Pancreas (tissue), 10 donors: Measurements from ENCODE around the gene RER1. TPM values are rescaled to one million over a fixed set of nuclear protein-coding genes. Genes with fewer than 3 reads are reported as not detected.

ENCODE experiments used
- ATAC-seq, 4 donors: fragments of 200-7000 bp; cut with Tn5 transposase; one replicate each; pipeline versions ENCODE4 v1.8.0 to v1.9.1; 2020; ENCODE audit warnings: mild to moderate bottlenecking in 4 of 4, moderate library complexity in 4 of 4
- DNase-seq, 6 donors: peaks; one replicate each; pipeline ENCODE4 v3.0.0-alpha.2; 2020
- FAIRE-seq: peaks from 2 replicates; lab custom pipeline; 2012; peaks lifted over from hg19 to GRCh38; lab: Jason Lieb, UNC
- H3K27ac ChIP-seq, 4 donors: fragments of 200-600 bp; sonication (generic); 1 replicate in 3 of 4; 2 replicates in 1 of 4; pipeline versions ENCODE4 v1.5.0 to v1.8.0; 2020
- H3K27me3 ChIP-seq, 4 donors: fragments of 200-600 bp; one replicate each; pipeline ENCODE4 v1.8.0; 2021
- H3K36me3 ChIP-seq, 3 donors: fragments of 200-600 bp; sonication (generic) in 1 of 3; one replicate each; pipeline versions ENCODE4 v1.5.0 to v1.8.0; 2020 to 2021
- H3K4me1 ChIP-seq, 3 donors: fragments of 200-600 bp; one replicate each; pipeline ENCODE4 v1.8.0; 2021
- H3K4me3 ChIP-seq, 4 donors: fragments of 200-600 bp; sonication (generic) in 2 of 4; one replicate each; pipeline versions ENCODE4 v1.5.0 to v1.8.0; 2020 to 2021
- H3K9me3 ChIP-seq, 4 donors: fragments of 200-600 bp; one replicate each; pipeline ENCODE4 v1.8.0; 2021
- WGBS, 2 donors: extraction: QIAGEN DNeasy Blood & Tissue Kit; methylation state at CpG; one replicate each; pipeline ENCODE4 v1.1.7; 2013; 5-methylcytosine and 5-hydroxymethylcytosine counted together
- intact Hi-C, 3 donors: fragments of 100-400 bp; cut with DNase I; formaldehyde crosslinking; loops; one replicate each; pipeline versions ENCODE4 v1.11.1 to v1.14.2; 2022
- polyA plus RNA-seq, 2 donors: library from polyadenylated mRNA; stranded (reverse); fragments of 200-250 nt; gene quantifications; one replicate each; pipeline ENCODE4 v1.2.3, GENCODE V29; 2013
- total RNA-seq, 6 donors: library from RNA; stranded (reverse); fragmentation: NEBNext Ultra II Directional in 4 of 6; extraction: Animal tissue kit (Norgen Biotek cat#: 25700) in 4 of 6; gene quantifications; one replicate each; pipeline versions ENCODE4 v1.2.1 to v1.2.4, GENCODE V29; 2021 to 2023
- TF ChIP-seq, protein P1 (sequence below), 4 donors: fragments of 200-600 bp; sonication (generic) in 3 of 4; IDR thresholded peaks; one replicate each; pipeline versions ENCODE4 v1.5.0 to v1.8.0; 2021; ENCODE audit warnings: antibody characterized with exemption in 4 of 4
- donor health status: healthy with polysubstance abuse.
- donor health status: DM: no; HTN: no; CAD: no; lungs with moderate emphysema.
- donor health status: DM: no; HTN: no; CAD: no.
- donor health status: control.
- donor health status: control.
- donor health status: Bipolar disorder and iron deficiency.
- donor health status: DM: yes; HTN: yes; CAD: no.
- donor health status: DM: no; HTN: no; CAD: no.
- donor health status: DM: no; HTN: no; CAD: no.
- donor health status: DM: yes; HTN: yes; CAD: no.

RER1 gene
- total and polyA plus RNA-seq, 8 donors, result 54.8 to 84.2 (median 70.6) TPM

GRCh38 chr1:2447276-2448097 lies 55.8 kb downstream of the RER1 start:
- no peaks in the 10 kb centered on the region for H3K4me1 ChIP-seq
- intact Hi-C loops, result no loop called here
- H3K36me3 ChIP-seq, result no peaks in the 10 kb centered on the region
- peaks cover 0 to 7% (median 0%) of the 10 kb centered on the region in 4 donors for H3K27me3 ChIP-seq
- no peak overlapping the region for H3K4me3 ChIP-seq
- FAIRE-seq (no peak), DNase-seq (no peak), ATAC-seq (no peak)
- H3K27ac ChIP-seq, result no peak overlapping the region
- 42 to 57% methylated on average over 21 to 23 of the region's 23 CpGs for WGBS, 2 donors
- H3K9me3 ChIP-seq, result no peaks in the 10 kb centered on the region
- TF ChIP-seq, protein P1, sequence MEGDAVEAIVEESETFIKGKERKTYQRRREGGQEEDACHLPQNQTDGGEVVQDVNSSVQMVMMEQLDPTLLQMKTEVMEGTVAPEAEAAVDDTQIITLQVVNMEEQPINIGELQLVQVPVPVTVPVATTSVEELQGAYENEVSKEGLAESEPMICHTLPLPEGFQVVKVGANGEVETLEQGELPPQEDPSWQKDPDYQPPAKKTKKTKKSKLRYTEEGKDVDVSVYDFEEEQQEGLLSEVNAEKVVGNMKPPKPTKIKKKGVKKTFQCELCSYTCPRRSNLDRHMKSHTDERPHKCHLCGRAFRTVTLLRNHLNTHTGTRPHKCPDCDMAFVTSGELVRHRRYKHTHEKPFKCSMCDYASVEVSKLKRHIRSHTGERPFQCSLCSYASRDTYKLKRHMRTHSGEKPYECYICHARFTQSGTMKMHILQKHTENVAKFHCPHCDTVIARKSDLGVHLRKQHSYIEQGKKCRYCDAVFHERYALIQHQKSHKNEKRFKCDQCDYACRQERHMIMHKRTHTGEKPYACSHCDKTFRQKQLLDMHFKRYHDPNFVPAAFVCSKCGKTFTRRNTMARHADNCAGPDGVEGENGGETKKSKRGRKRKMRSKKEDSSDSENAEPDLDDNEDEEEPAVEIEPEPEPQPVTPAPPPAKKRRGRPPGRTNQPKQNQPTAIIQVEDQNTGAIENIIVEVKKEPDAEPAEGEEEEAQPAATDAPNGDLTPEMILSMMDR (IDR thresholded peaks at IDR 0.05), result no peak

DNA sequence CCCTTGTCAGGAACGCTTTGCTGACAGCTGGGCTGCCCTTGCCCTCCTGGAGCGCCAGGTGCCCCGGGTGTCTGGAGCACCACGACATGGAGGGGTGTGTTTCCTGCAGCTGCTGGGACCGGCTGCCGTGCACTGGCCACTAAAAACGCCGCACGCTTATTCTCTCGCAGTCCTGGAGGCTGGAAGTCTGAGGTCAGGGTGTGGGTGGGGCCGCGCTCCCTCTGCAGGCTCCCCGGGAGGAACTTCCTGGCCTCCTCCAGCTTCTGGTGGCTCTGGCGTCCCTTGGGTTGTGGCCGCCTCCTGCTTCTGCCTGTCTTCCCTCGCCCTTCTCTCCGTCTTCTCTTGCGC lies 56.4 kb downstream of the RER1 start:
- Histone ChIP-seq H3K36me3 (no peaks in the 10 kb centered on the region), H3K27ac (no peak overlapping the region), H3K4me1 (no peaks in the 10 kb centered on the region), H3K9me3 (no peaks in the 10 kb centered on the region), H3K27me3 (peaks cover 0 to 2% (median 0%) of the 10 kb centered on the region in 4 donors), H3K4me3 (no peak overlapping the region)
- intact Hi-C loops, result no loop called here
- no peak for DNase-seq
- FAIRE-seq, result no peak
- ATAC-seq, result no peak
- TF ChIP-seq, protein P1 (IDR thresholded peaks at IDR 0.05), result no peak
- 45 to 56% methylated on average over 17 to 18 of the region's 18 CpGs for WGBS, 2 donors

- intact Hi-C loops, result no loop called here
- TF ChIP-seq, protein P1 (IDR thresholded peaks at IDR 0.05), result no peak
- Histone ChIP-seq H3K27me3 (no peaks in the 10 kb centered on the region), H3K27ac (no peak overlapping the region), H3K4me3 (no peak overlapping the region), H3K9me3 (no peaks in the 10 kb centered on the region), H3K36me3 (no peaks in the 10 kb centered on the region), H3K4me1 (no peaks in the 10 kb centered on the region)
- ATAC-seq (no peak), FAIRE-seq (no peak), DNase-seq (no peak)
- WGBS, 2 donors, result 53 to 60% methylated on average over 23 of the region's 23 CpGs
Measured at GRCh38 chr1:2449636-2450454, 58.2 kb downstream of the RER1 start.

GRCh38 chr1:2451741-2452140 lies 60.1 kb downstream of the RER1 start:
- Histone ChIP-seq H3K27ac (no peak overlapping the region), H3K4me3 (no peak overlapping the region), H3K27me3 (no peaks in the 10 kb centered on the region), H3K36me3 (no peaks in the 10 kb centered on the region), H3K4me1 (no peaks in the 10 kb centered on the region), H3K9me3 (no peaks in the 10 kb centered on the region)
- DNase-seq (no peak), ATAC-seq (no peak), FAIRE-seq (no peak)
- 13 to 15% methylated on average over 17 to 18 of the region's 18 CpGs for WGBS, 2 donors
- intact Hi-C loops, result no loop called here
- TF ChIP-seq, protein P1 (IDR thresholded peaks at IDR 0.05), result no peak
